ENCODE data around the gene R3HDM4. TPM values are rescaled to one million over a fixed set of nuclear protein-coding genes. Genes with fewer than 3 reads are reported as not detected.

Gene R3HDM4
- total and polyA plus RNA-seq, 9 of the 15 experiments (the other 6 are each of a cell fraction or from before 2014, with no cell fraction given), result 3.2 to 154 (median 59.0) TPM

GRCh38 chr19:913080-913748, at the start of gene R3HDM4 (continued):
- TF ChIP-seq ZNF395 (CRISPR knock-in tag; IDR thresholded peaks at IDR 0.05) (no peak), POLR2H (tag; IDR thresholded peaks at IDR 0.05; ENCODE audit: low read depth) (0 out of 2 replicates have a peak, but pooled peaks have one; percentile 33), ZNF143 (CRISPR knock-in tag; IDR thresholded peaks at IDR 0.05) (no peak), NCOA4 (IDR thresholded peaks at IDR 0.05; ENCODE audit: partially characterized antibody) (no peak), TARDBP (IDR thresholded peaks at IDR 0.05) (no peak), PHB2 (IDR thresholded peaks at IDR 0.05; ENCODE audit: low read depth) (no peak), YY1 (IDR thresholded peaks at IDR 0.05; ENCODE audit: borderline replicate concordance in 1 of 3, control insufficient read depth in 1 of 3, extremely low read depth in 1 of 3, insufficient read depth in 3 of 3, insufficient read length in 1 of 3, insufficient replicate concordance in 2 of 3, low read depth in 1 of 3, low read length in 2 of 3) (peak in 2 of 3 experiments; percentile 69 to 73), HDAC1 (IDR thresholded peaks at IDR 0.05) (no peak), TAF1 (IDR thresholded peaks at IDR 0.05; ENCODE audit: control insufficient read depth, extremely low read depth, insufficient read depth, low read length, severe bottlenecking) (peak; percentile 77), SRF (CRISPR knock-in tag; IDR thresholded peaks at IDR 0.05) (no peak; a peak in 1 of 4 replicates), ZNF212 (CRISPR knock-in tag; IDR thresholded peaks at IDR 0.05) (no peak), RBM15 (IDR thresholded peaks at IDR 0.05; ENCODE audit: insufficient read depth, low read length) (no peak), HOXB6 (CRISPR knock-in tag; IDR thresholded peaks at IDR 0.05; ENCODE audit: borderline replicate concordance) (no peak), IRF9 (tag; IDR thresholded peaks at IDR 0.05) (no peak), CAMTA2 (CRISPR knock-in tag; conservative IDR thresholded peaks at IDR 0.05) (no peak), PTBP1 (IDR thresholded peaks at IDR 0.05; ENCODE audit: low read depth, low read length) (no peak), MEF2A (IDR thresholded peaks at IDR 0.05; ENCODE audit: control insufficient read depth, low read depth, low read length) (no peak), EHMT2 (IDR thresholded peaks at IDR 0.05) (no peak), RB1 (IDR thresholded peaks at IDR 0.05; ENCODE audit: low read depth) (no peak), RBBP5 (IDR thresholded peaks at IDR 0.05; ENCODE audit: borderline replicate concordance, insufficient read depth, low read length, poor library complexity, severe bottlenecking) (peak; percentile 24), HLTF (IDR thresholded peaks at IDR 0.05) (no peak), TEAD4 (IDR thresholded peaks at IDR 0.05; ENCODE audit: low read length) (no peak), TEAD4 (CRISPR knock-in tag; IDR thresholded peaks at IDR 0.05; ENCODE audit: borderline replicate concordance) (no peak), SMAD3 (CRISPR knock-in tag; conservative IDR thresholded peaks at IDR 0.05) (no peak), CREB5 (CRISPR knock-in tag; IDR thresholded peaks at IDR 0.05) (no peak), TFAM (CRISPR knock-in tag; conservative IDR thresholded peaks at IDR 0.05) (no peak)

Data from K562 (cell line).